GM12891 (cell line): ENCODE data around the gene EML5.

Experiments
- POLR2A ChIP-seq: IDR thresholded peaks from 2 replicates; pipeline ENCODE4 v1.6.1; 2011; ENCODE audit warnings: low read depth, low read length, control low read depth
- POLR2AphosphoS5 ChIP-seq: IDR thresholded peaks from 2 replicates; pipeline ENCODE4 v1.6.1; 2011; ENCODE audit warnings: low read depth, low read length, control low read depth
- POU2F2 ChIP-seq: IDR thresholded peaks from 2 replicates; pipeline ENCODE4 v1.6.1; 2011; ENCODE audit warnings: low read depth, mild to moderate bottlenecking, control low read depth, low read length, moderate library complexity
- SPI1 ChIP-seq: IDR thresholded peaks from 2 replicates; pipeline ENCODE4 v1.6.1; 2011; ENCODE audit warnings: low read depth, low read length, control low read depth
- TAF1 ChIP-seq: IDR thresholded peaks from 2 replicates; pipeline ENCODE4 v1.6.1; 2011; ENCODE audit warnings: low read depth, low read length, control low read depth

GRCh38 chr14:88727057-88727456 is 65.7 kb downstream of the EML5 start:
- no peak for TF ChIP-seq POLR2AphosphoS5
- TF ChIP-seq POLR2A: no peak
- TF ChIP-seq POU2F2: no peak
- TF ChIP-seq TAF1: no peak
- no peak for TF ChIP-seq SPI1
